Esophagus muscularis mucosa (tissue), 4 donors: Measurements from ENCODE around the gene TPD52L2. TPM values are rescaled to one million over a fixed set of nuclear protein-coding genes. Genes with fewer than 3 reads are reported as not detected.

Experiments
- DNase-seq: peaks from one replicate; pipeline ENCODE4 v3.0.0-alpha.2; 2017; ENCODE audit errors: extremely low spot score
- H3K27ac ChIP-seq, 4 donors: fragments of 200-600 bp; sonication (generic); replicated peaks in 1 of 4; 1 replicate in 3 of 4; 2 replicates in 1 of 4; pipeline ENCODE4 v1.5.1; 2016 to 2019; ENCODE audit warnings: mild to moderate bottlenecking in 1 of 4
- H3K27me3 ChIP-seq, 4 donors: fragments of 200-600 bp; sonication (generic); one replicate each; pipeline versions ENCODE4 v1.5.1 to v1.6.0; 2016 to 2019
- H3K36me3 ChIP-seq, 4 donors: fragments of 200-600 bp; sonication (generic); one replicate each; pipeline ENCODE4 v1.5.1; 2016 to 2019
- H3K4me1 ChIP-seq, 4 donors: fragments of 200-600 bp; sonication (generic); one replicate each; pipeline ENCODE4 v1.5.1; 2016 to 2019
- H3K4me3 ChIP-seq, 4 donors: fragments of 200-600 bp; sonication (generic); 1 replicate in 2 of 4; 2 replicates in 2 of 4; pipeline ENCODE4 v1.5.1; 2016 to 2019; ENCODE audit warnings: mild to moderate bottlenecking in 4 of 4, moderate library complexity in 1 of 4
- H3K9me3 ChIP-seq, 4 donors: fragments of 200-600 bp; sonication (generic); 1 replicate in 3 of 4; 2 replicates in 1 of 4; pipeline ENCODE4 v1.5.1; 2016 to 2019
- CTCF ChIP-seq, 3 experiments: fragments of 200-600 bp in 2 of 3; fragments of 450-650 bp in 1 of 3; sonication (generic) in 2 of 3; IDR thresholded peaks; one replicate each; pipeline ENCODE4 v1.5.1; 2017 to 2019; ENCODE audit warnings: antibody characterized with exemption in 3 of 3, mild to moderate bottlenecking in 2 of 3, moderate library complexity in 1 of 3
- EP300 ChIP-seq: sonication (generic); formaldehyde crosslinking; IDR thresholded peaks from one replicate; pipeline ENCODE4 v1.6.1; 2017; ENCODE audit warnings: antibody characterized with exemption
- POLR2A ChIP-seq: fragments of 450-650 bp; IDR thresholded peaks from one replicate; pipeline ENCODE4 v1.6.1; 2017; ENCODE audit warnings: antibody characterized with exemption, moderate library complexity, mild to moderate bottlenecking, low read depth
- POLR2AphosphoS5 ChIP-seq, 2 donors: sonication (generic); formaldehyde crosslinking; IDR thresholded peaks; one replicate each; pipeline ENCODE4 v1.6.1; 2017; ENCODE audit warnings: antibody characterized with exemption in 2 of 2
- WGBS: methylation state at CpG from one replicate; pipeline ENCODE4 v1.1.5; 2018; 5-methylcytosine and 5-hydroxymethylcytosine counted together
- intact Hi-C: fragments of 100-400 bp; cut with DNase I; formaldehyde crosslinking; loops from one replicate; pipeline ENCODE4 v1.15.1; 2023
- total RNA-seq, 4 donors: library from RNA; depleted of rRNA; stranded (reverse); fragments of >200 nt; gene quantifications; one replicate each; pipeline versions ENCODE4 v1.1.0 to v1.2.1, GENCODE V29; 2016

The TPD52L2 gene
- total RNA-seq, 4 donors from 2014 or later, result 110 to 162 (median 134) TPM

- H3K27me3 ChIP-seq, result no peaks in the 10 kb centered on the region
- 90% methylated on average over 11 of the region's 11 CpGs for WGBS
- no peak for DNase-seq
- no peak overlapping the region for H3K27ac ChIP-seq
- TF ChIP-seq POLR2A, result no peak
- intact Hi-C loops, result no loop called here
- peaks cover 4 to 29% (median 25%) of the 10 kb centered on the region in 4 donors for H3K36me3 ChIP-seq
- H3K4me1 ChIP-seq, result peaks cover 0 to 9% (median 3%) of the 10 kb centered on the region in 4 donors
- no peak overlapping the region for H3K4me3 ChIP-seq
- no peaks in the 10 kb centered on the region for H3K9me3 ChIP-seq
Measured at GRCh38 chr20:63917811-63918210, 52.7 kb downstream of the TPD52L2 start.

- WGBS, result 73% methylated on average over 18 of the region's 19 CpGs
- intact Hi-C loops, result no loop called here
- H3K27me3 ChIP-seq, result no peaks in the 10 kb centered on the region
- H3K4me3 ChIP-seq, result no peak overlapping the region
- peaks cover 4 to 29% (median 25%) of the 10 kb centered on the region in 4 donors for H3K36me3 ChIP-seq
- H3K9me3 ChIP-seq, result no peaks in the 10 kb centered on the region
- no peak for DNase-seq
- TF ChIP-seq POLR2AphosphoS5 (IDR thresholded peaks at IDR 0.05) (no peak), CTCF (IDR thresholded peaks at IDR 0.05) (no peak), POLR2A (no peak), EP300 (no peak)
- peaks cover 0 to 10% (median 0%) of the 10 kb centered on the region in 4 donors for H3K4me1 ChIP-seq
- no peak overlapping the region for H3K27ac ChIP-seq
Measured at GRCh38 chr20:63919130-63919529, 54.1 kb downstream of the TPD52L2 start.

- Histone ChIP-seq H3K9me3 (no peaks in the 10 kb centered on the region), H3K27me3 (no peaks in the 10 kb centered on the region), H3K4me3 (no peak overlapping the region), H3K4me1 (peaks cover 0 to 17% (median 0%) of the 10 kb centered on the region in 4 donors), H3K27ac (no peak overlapping the region), H3K36me3 (peaks cover 4 to 29% (median 25%) of the 10 kb centered on the region in 4 donors)
- no peak for DNase-seq
- 84% methylated on average over 23 of the region's 23 CpGs for WGBS
- TF ChIP-seq CTCF (IDR thresholded peaks at IDR 0.05) (no peak), POLR2AphosphoS5 (IDR thresholded peaks at IDR 0.05) (no peak), EP300 (no peak), POLR2A (no peak)
- intact Hi-C loops, result no loop called here
Measured at GRCh38 chr20:63920226-63920625, 55.2 kb downstream of the TPD52L2 start.

GRCh38 chr20:63923651-63924050 is 58.6 kb downstream of the TPD52L2 start:
- Histone ChIP-seq H3K27ac (no peak overlapping the region), H3K36me3 (peaks cover 11 to 40% (median 24%) of the 10 kb centered on the region in 4 donors), H3K4me3 (no peak overlapping the region), H3K27me3 (no peaks in the 10 kb centered on the region), H3K4me1 (peaks cover 0 to 17% (median 0%) of the 10 kb centered on the region in 4 donors), H3K9me3 (no peaks in the 10 kb centered on the region)
- WGBS, result 41% methylated on average over 8 of the region's 8 CpGs
- no peak for TF ChIP-seq POLR2A
- no peak for TF ChIP-seq CTCF (IDR thresholded peaks at IDR 0.05)
- intact Hi-C loops, result no loop called here
- no peak for DNase-seq

GRCh38 chr20:63924241-63924640 is 59.2 kb downstream of the TPD52L2 start:
- H3K36me3 ChIP-seq, result peaks cover 17 to 40% (median 26%) of the 10 kb centered on the region in 4 donors

More at GRCh38 chr20:63924241-63924640, 59.2 kb downstream of the TPD52L2 start:
- H3K4me3 ChIP-seq, result no peak overlapping the region
- DNase-seq, result no peak
- H3K9me3 ChIP-seq, result no peaks in the 10 kb centered on the region
- H3K27me3 ChIP-seq, result no peaks in the 10 kb centered on the region
- intact Hi-C loops, result no loop called here
- WGBS, result 68% methylated on average over 9 of the region's 9 CpGs
- no peak overlapping the region for H3K27ac ChIP-seq
- H3K4me1 ChIP-seq, result peaks cover 0 to 17% (median 0%) of the 10 kb centered on the region in 4 donors
- TF ChIP-seq POLR2AphosphoS5 (IDR thresholded peaks at IDR 0.05) (no peak), CTCF (IDR thresholded peaks at IDR 0.05) (no peak), POLR2A (no peak), EP300 (no peak)
